ENCODE measurements around the gene OR10V1. TPM values are rescaled to one million over a fixed set of nuclear protein-coding genes. Genes with fewer than 3 reads are reported as not detected.
A peak's percentile ranks its signal among the peaks of the same experiment; 100 is the strongest.

Gene OR10V1
- total RNA-seq, 1 donor from 2014 or later: not detected

DNA sequence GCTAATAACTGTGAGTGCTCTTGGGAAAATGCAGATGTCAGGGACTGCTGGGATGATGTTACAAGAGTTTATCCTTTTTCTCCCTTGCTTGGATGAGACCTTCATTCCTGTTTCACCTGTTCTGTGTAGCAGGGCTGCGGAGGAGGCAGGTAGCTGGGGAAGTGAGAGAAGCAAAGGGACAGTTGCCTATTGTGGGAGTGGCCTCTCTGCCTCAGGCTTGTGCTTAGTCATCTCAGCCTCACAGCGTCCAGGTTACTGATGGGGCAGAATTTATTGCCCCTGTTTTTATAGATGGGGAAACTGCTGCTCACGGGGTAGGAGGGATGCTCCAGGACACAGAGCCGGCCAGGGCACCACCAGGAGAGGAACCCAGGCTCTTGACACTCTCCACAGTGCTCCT, 43.2 kb upstream of the OR10V1 start:
- no peaks in the 10 kb centered on the region for H3K27me3 Mint-ChIP-seq
- H3K9me3 Mint-ChIP-seq (ENCODE audit: low read depth): no peaks in the 10 kb centered on the region
- H3K4me3 Mint-ChIP-seq (ENCODE audit: low read depth): peak overlapping the region; percentile 96
- TF ChIP-seq, protein P1, sequence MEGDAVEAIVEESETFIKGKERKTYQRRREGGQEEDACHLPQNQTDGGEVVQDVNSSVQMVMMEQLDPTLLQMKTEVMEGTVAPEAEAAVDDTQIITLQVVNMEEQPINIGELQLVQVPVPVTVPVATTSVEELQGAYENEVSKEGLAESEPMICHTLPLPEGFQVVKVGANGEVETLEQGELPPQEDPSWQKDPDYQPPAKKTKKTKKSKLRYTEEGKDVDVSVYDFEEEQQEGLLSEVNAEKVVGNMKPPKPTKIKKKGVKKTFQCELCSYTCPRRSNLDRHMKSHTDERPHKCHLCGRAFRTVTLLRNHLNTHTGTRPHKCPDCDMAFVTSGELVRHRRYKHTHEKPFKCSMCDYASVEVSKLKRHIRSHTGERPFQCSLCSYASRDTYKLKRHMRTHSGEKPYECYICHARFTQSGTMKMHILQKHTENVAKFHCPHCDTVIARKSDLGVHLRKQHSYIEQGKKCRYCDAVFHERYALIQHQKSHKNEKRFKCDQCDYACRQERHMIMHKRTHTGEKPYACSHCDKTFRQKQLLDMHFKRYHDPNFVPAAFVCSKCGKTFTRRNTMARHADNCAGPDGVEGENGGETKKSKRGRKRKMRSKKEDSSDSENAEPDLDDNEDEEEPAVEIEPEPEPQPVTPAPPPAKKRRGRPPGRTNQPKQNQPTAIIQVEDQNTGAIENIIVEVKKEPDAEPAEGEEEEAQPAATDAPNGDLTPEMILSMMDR (IDR thresholded peaks at IDR 0.05; ENCODE audit: unreplicated experiment): no peak
- no peaks in the 10 kb centered on the region for H3K36me3 Mint-ChIP-seq (ENCODE audit: insufficient read depth)
- peak overlapping the region; percentile 97 for H3K27ac Mint-ChIP-seq
- peaks cover 35% of the 10 kb centered on the region for H3K4me1 Mint-ChIP-seq (ENCODE audit: low read depth)
- no peak for DNase-seq (ENCODE audit: low spot score, unreplicated experiment)

DNA sequence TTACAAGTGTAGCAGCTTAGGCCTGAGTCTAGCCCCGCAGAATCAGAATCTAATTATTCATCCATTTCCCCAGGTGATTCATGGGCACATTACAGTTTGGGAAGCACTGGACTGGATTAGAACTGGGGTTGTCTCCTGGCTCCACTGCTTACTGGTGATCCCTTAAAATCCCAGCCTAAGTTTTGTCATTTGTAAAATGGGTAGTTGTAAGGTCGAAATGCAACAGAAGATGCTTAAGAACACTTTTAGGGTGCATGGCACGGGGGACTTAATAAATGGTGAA, 42.9 kb upstream of the OR10V1 start:
- no peaks in the 10 kb centered on the region for H3K9me3 Mint-ChIP-seq (ENCODE audit: low read depth)
- H3K4me1 Mint-ChIP-seq (ENCODE audit: low read depth): peaks cover 35% of the 10 kb centered on the region
- TF ChIP-seq, protein P1 (IDR thresholded peaks at IDR 0.05; ENCODE audit: unreplicated experiment): no peak
- no peaks in the 10 kb centered on the region for H3K27me3 Mint-ChIP-seq
- no peak for DNase-seq (ENCODE audit: low spot score, unreplicated experiment)
- H3K36me3 Mint-ChIP-seq (ENCODE audit: insufficient read depth): no peaks in the 10 kb centered on the region
- peak overlapping the region; percentile 97 for H3K27ac Mint-ChIP-seq
- H3K4me3 Mint-ChIP-seq (ENCODE audit: low read depth): peak overlapping the region; percentile 96

DNA sequence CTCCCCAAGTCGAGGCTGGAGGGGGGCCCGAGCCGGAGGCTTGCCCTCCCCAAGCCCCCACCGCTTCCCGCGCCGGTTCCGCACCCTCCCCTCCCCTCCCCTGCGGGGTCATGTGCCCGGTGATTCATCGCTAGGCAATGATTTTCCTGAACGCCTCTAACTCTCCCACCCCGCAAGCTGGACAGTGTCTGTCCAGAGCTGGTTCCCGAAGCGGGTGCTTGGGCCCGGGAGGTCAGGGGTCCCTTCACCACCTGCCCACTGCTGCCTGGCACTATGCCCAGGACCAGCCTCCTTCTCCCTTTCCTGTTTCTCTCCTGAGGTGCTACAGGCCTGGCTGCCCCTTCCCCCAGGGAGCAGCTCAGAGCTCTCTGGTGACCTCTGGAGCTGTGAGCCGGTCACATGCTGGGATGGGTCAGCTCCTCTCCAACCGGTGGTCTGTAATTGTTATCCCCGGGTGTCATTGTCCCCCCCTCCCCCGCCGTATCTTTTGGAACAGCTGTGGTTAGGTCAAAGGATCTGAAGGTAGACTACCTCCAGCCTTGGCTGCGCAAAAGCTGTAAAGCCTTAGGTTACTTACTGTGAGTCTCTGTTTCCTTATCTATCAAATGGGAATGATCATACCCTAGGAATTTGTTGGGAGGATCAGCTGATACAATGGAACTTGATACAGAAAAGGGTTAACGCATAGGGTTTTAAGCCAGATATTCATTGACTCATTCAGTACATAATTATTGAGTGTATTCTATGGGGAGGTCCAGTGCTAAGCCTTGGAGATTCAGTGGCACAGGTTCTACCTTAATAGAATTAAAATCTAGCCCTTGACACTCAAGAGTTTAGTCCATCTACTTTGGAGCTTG, 42.3 kb upstream of the OR10V1 start:
- H3K27ac Mint-ChIP-seq: peak overlapping the region; percentile 97

DNA sequence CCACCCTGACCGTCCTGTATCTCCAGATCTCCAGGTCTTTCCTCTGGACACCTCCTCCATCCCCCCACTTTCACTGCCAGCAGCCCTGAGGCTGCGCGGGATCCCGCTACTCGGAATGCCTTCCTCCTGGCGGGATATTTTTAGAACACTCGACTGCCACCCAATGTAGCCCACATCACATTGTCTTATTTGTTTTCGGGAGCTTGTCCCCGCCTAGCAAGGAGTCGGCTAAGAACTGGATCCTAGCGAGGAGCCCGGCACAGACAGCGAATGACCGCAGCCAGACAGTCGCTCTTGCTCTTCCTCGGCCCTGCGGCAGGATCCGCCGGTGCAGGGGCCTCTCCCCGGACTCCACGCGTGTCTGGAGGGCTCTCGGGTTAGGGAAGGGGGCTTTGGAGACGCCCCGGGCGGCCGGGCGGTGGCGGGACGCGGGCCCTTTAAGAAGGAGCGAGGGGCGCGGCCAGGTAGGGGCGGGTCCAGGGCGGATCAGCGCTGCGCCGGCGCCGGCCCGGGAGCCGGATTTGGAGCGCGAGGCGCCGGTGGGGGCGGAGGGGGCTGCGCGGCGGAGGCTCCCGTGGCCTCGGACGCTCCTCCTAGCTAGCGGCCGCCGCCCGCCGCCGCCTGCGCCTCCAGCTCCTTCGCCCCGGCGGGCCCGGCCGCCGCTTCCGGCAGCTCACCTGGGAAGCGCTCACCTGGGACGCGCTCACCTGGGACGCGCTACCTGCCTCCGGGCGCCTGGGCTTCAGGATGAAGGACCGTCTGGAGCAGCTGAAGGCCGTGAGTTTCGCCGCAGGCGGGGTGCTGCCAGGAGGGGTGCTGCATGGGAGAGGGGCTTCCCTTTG, 41.4 kb upstream of the OR10V1 start, which contains the start of gene STX3:
Gene STX3 (plus strand): TSS at position 518 of the 842 bp plus-strand sequence. CDS start 230 bp downstream, at position 748.
- Mint-ChIP-seq H3K9me3 (ENCODE audit: low read depth) (no peaks in the 10 kb centered on the region), H3K4me3 (ENCODE audit: low read depth) (peak within 1 kb of the TSS; percentile 96), H3K36me3 (ENCODE audit: insufficient read depth) (no peaks in the 10 kb centered on the region), H3K27me3 (no peaks in the 10 kb centered on the region), H3K27ac (peak within 1 kb of the TSS; percentile 97), H3K4me1 (ENCODE audit: low read depth) (peaks cover 31% of the 10 kb centered on the region)
- DNase-seq (ENCODE audit: low spot score, unreplicated experiment): peak; percentile 60
- TF ChIP-seq, protein P1 (IDR thresholded peaks at IDR 0.05; ENCODE audit: unreplicated experiment): no peak

More for the DNA sequence above, 42.3 kb upstream of the OR10V1 start:
- DNase-seq (ENCODE audit: low spot score, unreplicated experiment): peak; percentile 41
- Mint-ChIP-seq H3K36me3 (ENCODE audit: insufficient read depth) (no peaks in the 10 kb centered on the region), H3K9me3 (ENCODE audit: low read depth) (no peaks in the 10 kb centered on the region), H3K27me3 (no peaks in the 10 kb centered on the region), H3K4me3 (ENCODE audit: low read depth) (peak overlapping the region; percentile 96), H3K4me1 (ENCODE audit: low read depth) (peaks cover 34% of the 10 kb centered on the region)
- TF ChIP-seq, protein P1 (IDR thresholded peaks at IDR 0.05; ENCODE audit: unreplicated experiment): peak; percentile 12

DNA sequence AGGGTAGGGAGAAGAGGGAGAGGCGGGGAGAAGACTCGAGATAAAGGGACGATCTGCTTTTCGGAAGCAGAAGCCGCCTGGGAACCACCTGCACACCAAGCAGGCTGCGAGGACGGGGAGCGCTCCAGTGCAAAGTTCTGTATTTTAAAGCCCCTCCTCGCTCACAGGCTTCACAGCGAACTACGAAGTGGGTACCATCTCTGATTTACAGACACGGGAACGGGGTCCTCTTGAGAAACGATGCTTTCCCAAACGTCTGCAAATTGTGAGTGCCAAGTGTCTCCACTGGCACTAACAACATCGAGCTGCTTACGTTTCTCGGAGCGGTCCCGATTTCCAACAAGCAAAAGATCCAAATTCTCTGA, 40.8 kb upstream of the OR10V1 start:
- peak overlapping the region; percentile 89 for H3K27ac Mint-ChIP-seq
- TF ChIP-seq, protein P1 (IDR thresholded peaks at IDR 0.05; ENCODE audit: unreplicated experiment): no peak
- DNase-seq (ENCODE audit: low spot score, unreplicated experiment): no peak

More for the DNA sequence above, 40.8 kb upstream of the OR10V1 start:
- Mint-ChIP-seq H3K36me3 (ENCODE audit: insufficient read depth) (no peaks in the 10 kb centered on the region), H3K4me3 (ENCODE audit: low read depth) (peak overlapping the region; percentile 89), H3K27me3 (no peaks in the 10 kb centered on the region), H3K9me3 (ENCODE audit: low read depth) (no peaks in the 10 kb centered on the region), H3K4me1 (ENCODE audit: low read depth) (peaks cover 29% of the 10 kb centered on the region)
